ENCODE measurements around the gene ZNF566.
A peak's percentile ranks its signal among the peaks of the same experiment; 100 is the strongest.

Gene ZNF566

DNA sequence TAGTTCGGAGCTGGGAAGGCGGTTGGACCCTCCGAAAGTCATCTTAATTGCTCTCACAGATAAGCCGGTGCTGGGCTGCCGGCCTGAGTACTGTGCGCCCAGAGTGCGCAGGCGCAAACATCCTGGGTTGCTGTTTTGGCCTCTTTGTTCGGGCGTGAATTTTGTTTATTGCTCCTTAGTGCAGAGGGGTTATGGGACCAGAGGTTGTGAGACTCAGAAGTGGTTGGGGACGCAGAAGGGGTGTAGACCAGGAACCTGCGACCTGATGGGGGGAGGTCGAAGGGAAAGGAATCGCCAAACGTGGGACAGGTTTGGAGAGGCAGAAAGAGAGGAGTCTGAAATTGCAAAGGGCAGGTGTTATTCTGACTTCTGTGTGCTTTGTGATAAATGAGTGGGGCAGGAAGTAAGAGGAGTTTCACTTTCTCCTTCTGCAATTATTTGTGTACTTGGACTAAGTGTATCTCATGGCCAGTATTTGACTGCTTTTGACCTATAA, 607 bp upstream of the ZNF566 start:
- Histone ChIP-seq H3K4me3 (ENCODE audit: control insufficient read depth in 1 of 7, extremely low read depth in 1 of 7, insufficient read depth in 4 of 7, low read depth in 2 of 7, low read length in 6 of 7) (peak overlapping the region; percentile 70 to 98 (median 86)), H3K36me3 (ENCODE audit: control insufficient read depth in 4 of 4, insufficient read depth in 4 of 4, low read length in 3 of 4) (peaks cover 0 to 12% (median 2%) of the 10 kb centered on the region in 4 experiments), H3K9me3 (ENCODE audit: control extremely low read depth in 1 of 5, control insufficient read depth in 4 of 5, insufficient read depth in 2 of 5, low read depth in 1 of 5, low read length in 4 of 5) (peaks cover 0 to 29% (median 12%) of the 10 kb centered on the region in 5 experiments), H3K4me1 (ENCODE audit: control extremely low read depth in 1 of 4, control insufficient read depth in 4 of 4, insufficient read depth in 4 of 4, low read length in 3 of 4) (peaks cover 2 to 19% (median 13%) of the 10 kb centered on the region in 4 experiments), H3K27ac (ENCODE audit: insufficient read depth in 1 of 2, low read depth in 1 of 2, low read length in 2 of 2, poor library complexity in 1 of 2, severe bottlenecking in 2 of 2) (peak overlapping the region; percentile 92 to 97), H3K27me3 (replicated peaks in 2 of 5; ENCODE audit: control insufficient read depth in 4 of 5, insufficient read depth in 5 of 5, low read length in 4 of 5) (no peaks in the 10 kb centered on the region)
- DNase-seq, result peak; percentile 95 to 98 (median 97)
- ChIA-PET CTCF (interaction anchor here (1.0 kb wide), 1 partner anchor 83 kb away, joined by 3 read pairs; the partner anchor contains the start of gene ZNF529), POLR2A (interaction anchor here (0.6 kb wide), 1 partner anchor 356 kb away, joined by 4 read pairs; no protein-coding TSS in a partner anchor)
- 1% methylated on average over 10 of the region's 15 CpGs for WGBS (ENCODE audit: insufficient coverage)

DNA sequence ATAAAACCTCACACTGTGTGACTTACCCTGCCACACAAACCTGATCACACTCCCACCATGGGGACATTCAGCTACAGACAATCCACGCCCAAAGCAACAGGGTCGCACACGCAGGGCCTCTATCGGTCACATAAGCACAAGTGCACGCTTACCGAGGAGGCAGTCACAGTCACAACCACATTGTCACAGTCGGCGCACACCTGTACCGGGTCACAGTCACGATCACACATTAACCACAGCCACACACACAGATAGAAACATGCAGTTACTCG, 579 bp downstream of the ZNF566 start:
- peak; percentile 38 to 78 (median 68) for DNase-seq
- Histone ChIP-seq H3K27ac (ENCODE audit: insufficient read depth in 1 of 2, low read depth in 1 of 2, low read length in 2 of 2, poor library complexity in 1 of 2, severe bottlenecking in 2 of 2) (peak overlapping the region; percentile 92 to 97), H3K4me3 (ENCODE audit: control insufficient read depth in 1 of 7, extremely low read depth in 1 of 7, insufficient read depth in 4 of 7, low read depth in 2 of 7, low read length in 6 of 7) (peak overlapping the region; percentile 70 to 98 (median 86)), H3K36me3 (ENCODE audit: control insufficient read depth in 4 of 4, insufficient read depth in 4 of 4, low read length in 3 of 4) (peaks cover 0 to 17% (median 2%) of the 10 kb centered on the region in 4 experiments), H3K4me1 (ENCODE audit: control extremely low read depth in 1 of 4, control insufficient read depth in 4 of 4, insufficient read depth in 4 of 4, low read length in 3 of 4) (peaks cover 2 to 19% (median 13%) of the 10 kb centered on the region in 4 experiments), H3K9me3 (ENCODE audit: control extremely low read depth in 1 of 5, control insufficient read depth in 4 of 5, insufficient read depth in 2 of 5, low read depth in 1 of 5, low read length in 4 of 5) (peaks cover 1 to 31% (median 19%) of the 10 kb centered on the region in 5 experiments), H3K27me3 (replicated peaks in 2 of 5; ENCODE audit: control insufficient read depth in 4 of 5, insufficient read depth in 5 of 5, low read length in 4 of 5) (no peaks in the 10 kb centered on the region)
- ChIA-PET POLR2A (interaction anchor here (1.1 kb wide), 1 partner anchor 85 kb away, joined by 3 read pairs; the partner anchor contains the start of gene ZNF529), CTCF (interaction anchor here (1.0 to 1.2 kb wide), 2 partner anchors 10 to 85 kb away, joined by 3 read pairs; partner anchors contain the start of gene ZNF529)
- WGBS (ENCODE audit: insufficient coverage), result 0% methylated on average over 3 of the region's 11 CpGs

DNA sequence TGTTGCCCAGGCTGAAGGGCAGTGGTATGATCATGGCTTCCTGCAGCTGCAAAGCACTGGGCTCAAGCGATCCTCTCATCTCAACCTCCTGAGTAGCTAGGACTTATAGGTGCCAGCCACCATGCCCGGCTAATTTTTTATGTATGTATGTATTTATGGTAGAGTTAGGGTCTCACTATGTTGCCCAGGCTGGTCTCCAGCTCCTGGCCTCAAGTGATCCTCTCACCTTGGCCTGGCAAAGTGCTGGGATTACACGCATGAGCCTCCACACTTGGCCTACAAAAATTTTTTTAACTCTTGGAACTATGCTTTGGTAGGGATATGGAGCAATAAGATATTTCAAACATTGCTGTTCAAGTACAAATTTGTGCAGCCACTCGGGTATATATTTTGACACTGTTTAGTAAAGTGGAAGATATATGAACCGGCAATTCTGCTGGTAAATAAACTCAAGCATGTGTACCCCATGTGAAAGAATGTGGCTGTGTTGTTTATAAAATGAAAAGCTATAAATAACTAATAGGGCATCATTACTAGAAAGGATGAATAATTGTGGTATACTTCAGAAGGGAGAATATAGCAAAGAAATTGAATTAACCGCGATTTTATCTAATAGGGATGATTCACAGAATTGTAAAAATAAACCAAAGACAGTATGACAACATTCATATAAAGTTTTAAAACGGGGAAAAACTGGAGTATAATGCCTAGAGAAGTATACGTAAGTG, 1.1 kb downstream of the ZNF566 start:
- Histone ChIP-seq H3K9me3 (ENCODE audit: control extremely low read depth in 1 of 5, control insufficient read depth in 4 of 5, insufficient read depth in 2 of 5, low read depth in 1 of 5, low read length in 4 of 5) (peaks cover 1 to 33% (median 19%) of the 10 kb centered on the region in 5 experiments), H3K4me1 (ENCODE audit: control extremely low read depth in 1 of 4, control insufficient read depth in 4 of 4, insufficient read depth in 4 of 4, low read length in 3 of 4) (peaks cover 2 to 19% (median 13%) of the 10 kb centered on the region in 4 experiments), H3K4me3 (ENCODE audit: control insufficient read depth in 1 of 7, extremely low read depth in 1 of 7, insufficient read depth in 4 of 7, low read depth in 2 of 7, low read length in 6 of 7) (peak overlapping the region; percentile 70 to 98 (median 86)), H3K27ac (ENCODE audit: insufficient read depth in 1 of 2, low read depth in 1 of 2, low read length in 2 of 2, poor library complexity in 1 of 2, severe bottlenecking in 2 of 2) (peak overlapping the region; percentile 92 to 97), H3K27me3 (replicated peaks in 2 of 5; ENCODE audit: control insufficient read depth in 4 of 5, insufficient read depth in 5 of 5, low read length in 4 of 5) (no peaks in the 10 kb centered on the region), H3K36me3 (ENCODE audit: control insufficient read depth in 4 of 4, insufficient read depth in 4 of 4, low read length in 3 of 4) (peaks cover 0 to 17% (median 2%) of the 10 kb centered on the region in 4 experiments)
- WGBS (ENCODE audit: insufficient coverage), result 100% methylated on average over 3 of the region's 9 CpGs
- ChIA-PET POLR2A (interaction anchor here (1.1 kb wide), 1 partner anchor 85 kb away, joined by 3 read pairs; the partner anchor contains the start of gene ZNF529), CTCF (interaction anchor here (1.2 kb wide), 1 partner anchor 9 kb away, joined by 3 read pairs; no protein-coding TSS in a partner anchor)
- DNase-seq, result no peak

DNA sequence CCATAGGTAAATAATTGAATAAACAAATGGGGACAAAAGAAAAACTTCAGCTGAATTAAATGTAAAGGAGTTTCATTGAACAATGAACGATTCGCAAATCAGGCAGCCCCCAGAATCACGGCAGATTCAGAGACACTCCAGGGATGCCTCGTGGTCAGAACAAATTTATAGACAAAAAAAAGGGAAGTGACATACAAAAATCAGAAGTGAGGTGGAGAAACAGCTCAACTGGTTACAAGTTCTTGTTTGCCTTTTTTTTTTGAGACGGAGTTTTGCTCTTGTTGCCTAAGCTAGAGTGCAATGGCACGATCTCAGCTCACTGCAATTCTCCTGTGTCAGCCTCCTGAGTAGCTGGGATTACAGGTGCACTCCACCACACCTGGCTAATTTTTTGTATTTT, 5.7 kb downstream of the ZNF566 start:
- ChIA-PET POLR2A (no interaction called here), CTCF (no interaction called here)
- Histone ChIP-seq H3K9me3 (ENCODE audit: control extremely low read depth in 1 of 5, control insufficient read depth in 4 of 5, insufficient read depth in 2 of 5, low read depth in 1 of 5, low read length in 4 of 5) (peaks cover 11 to 61% (median 30%) of the 10 kb centered on the region in 5 experiments), H3K4me3 (ENCODE audit: control insufficient read depth in 1 of 7, extremely low read depth in 1 of 7, insufficient read depth in 4 of 7, low read depth in 2 of 7, low read length in 6 of 7) (no peak overlapping the region), H3K4me1 (ENCODE audit: control extremely low read depth in 1 of 4, control insufficient read depth in 4 of 4, insufficient read depth in 4 of 4, low read length in 3 of 4) (peaks cover 0 to 9% (median 3%) of the 10 kb centered on the region in 4 experiments), H3K27me3 (replicated peaks in 2 of 5; ENCODE audit: control insufficient read depth in 4 of 5, insufficient read depth in 5 of 5, low read length in 4 of 5) (no peaks in the 10 kb centered on the region), H3K27ac (ENCODE audit: insufficient read depth in 1 of 2, low read depth in 1 of 2, low read length in 2 of 2, poor library complexity in 1 of 2, severe bottlenecking in 2 of 2) (no peak overlapping the region), H3K36me3 (ENCODE audit: control insufficient read depth in 4 of 4, insufficient read depth in 4 of 4, low read length in 3 of 4) (peaks cover 8 to 47% (median 10%) of the 10 kb centered on the region in 4 experiments)
- 94% methylated on average over 6 of the region's 6 CpGs for WGBS (ENCODE audit: insufficient coverage)
- peak in 1 of 3 donors; percentile 29 for DNase-seq

DNA sequence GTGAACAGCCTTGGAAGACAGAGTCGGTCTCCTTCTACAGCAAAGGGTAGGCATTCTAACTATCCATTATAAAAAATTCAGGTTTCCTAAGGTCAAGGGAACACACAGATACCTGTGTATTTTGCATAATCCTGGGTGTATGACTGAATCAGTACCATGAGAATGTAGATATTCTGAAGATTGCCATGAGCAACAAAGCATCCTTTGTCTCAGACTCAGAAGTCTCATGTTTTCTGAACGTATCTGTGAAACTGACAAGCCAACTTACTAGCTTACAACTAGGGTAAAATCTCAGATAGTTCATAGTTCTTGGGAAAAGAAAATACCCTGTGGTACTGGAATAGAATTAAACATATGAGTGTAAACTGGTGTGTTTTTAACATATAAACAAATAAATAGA, 6.5 kb downstream of the ZNF566 start:
- Histone ChIP-seq H3K4me3 (ENCODE audit: control insufficient read depth in 1 of 7, extremely low read depth in 1 of 7, insufficient read depth in 4 of 7, low read depth in 2 of 7, low read length in 6 of 7) (no peak overlapping the region), H3K27ac (ENCODE audit: insufficient read depth in 1 of 2, low read depth in 1 of 2, low read length in 2 of 2, poor library complexity in 1 of 2, severe bottlenecking in 2 of 2) (no peak overlapping the region), H3K36me3 (ENCODE audit: control insufficient read depth in 4 of 4, insufficient read depth in 4 of 4, low read length in 3 of 4) (peaks cover 8 to 55% (median 13%) of the 10 kb centered on the region in 4 experiments), H3K9me3 (ENCODE audit: control extremely low read depth in 1 of 5, control insufficient read depth in 4 of 5, insufficient read depth in 2 of 5, low read depth in 1 of 5, low read length in 4 of 5) (peaks cover 13 to 68% (median 32%) of the 10 kb centered on the region in 5 experiments), H3K27me3 (replicated peaks in 2 of 5; ENCODE audit: control insufficient read depth in 4 of 5, insufficient read depth in 5 of 5, low read length in 4 of 5) (no peaks in the 10 kb centered on the region), H3K4me1 (ENCODE audit: control extremely low read depth in 1 of 4, control insufficient read depth in 4 of 4, insufficient read depth in 4 of 4, low read length in 3 of 4) (peaks cover 0 to under 1% (median 0%) of the 10 kb centered on the region in 4 experiments)
- WGBS (ENCODE audit: insufficient coverage), result no CpG with 5 or more reads among the region's 2 CpGs
- CTCF ChIA-PET, result no interaction called here
- no peak for DNase-seq
- POLR2A ChIA-PET, result no interaction called here

DNA sequence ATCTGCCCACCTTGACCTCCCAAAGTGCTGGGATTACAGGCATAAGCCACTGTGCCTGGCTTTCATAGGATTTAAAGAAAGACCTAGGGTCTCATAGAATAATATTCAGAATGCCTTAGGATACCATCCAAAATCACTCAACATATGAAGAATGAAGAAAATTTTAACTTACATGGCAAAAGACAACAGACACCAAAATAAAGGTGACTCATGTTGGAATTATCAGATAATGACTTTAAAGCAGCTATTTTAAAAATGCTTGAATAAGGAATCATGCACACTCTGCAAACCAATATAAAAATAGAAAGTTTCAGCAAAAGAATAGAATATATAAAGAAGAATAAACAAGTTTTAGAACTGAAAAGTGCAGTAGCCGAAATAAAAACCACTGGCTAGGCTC, 29.3 kb downstream of the ZNF566 start:
- ChIA-PET CTCF (no interaction called here), POLR2A (no interaction called here)
- H3K4me1 ChIP-seq (ENCODE audit: control extremely low read depth in 1 of 4, control insufficient read depth in 4 of 4, insufficient read depth in 4 of 4, low read length in 3 of 4), result no peaks in the 10 kb centered on the region
- no peak overlapping the region for H3K27ac ChIP-seq (ENCODE audit: insufficient read depth in 1 of 2, low read depth in 1 of 2, low read length in 2 of 2, poor library complexity in 1 of 2, severe bottlenecking in 2 of 2)
- H3K27me3 ChIP-seq (replicated peaks in 2 of 5; ENCODE audit: control insufficient read depth in 4 of 5, insufficient read depth in 5 of 5, low read length in 4 of 5), result no peaks in the 10 kb centered on the region
- no peak for DNase-seq
- H3K36me3 ChIP-seq (ENCODE audit: control insufficient read depth in 4 of 4, insufficient read depth in 4 of 4, low read length in 3 of 4), result peaks cover 3 to 59% (median 11%) of the 10 kb centered on the region in 4 experiments
- no peak overlapping the region for H3K4me3 ChIP-seq (ENCODE audit: control insufficient read depth in 1 of 7, extremely low read depth in 1 of 7, insufficient read depth in 4 of 7, low read depth in 2 of 7, low read length in 6 of 7)
- H3K9me3 ChIP-seq (ENCODE audit: control extremely low read depth in 1 of 5, control insufficient read depth in 4 of 5, insufficient read depth in 2 of 5, low read depth in 1 of 5, low read length in 4 of 5), result peaks cover 11 to 55% (median 21%) of the 10 kb centered on the region in 5 experiments
- 100% methylated on average over 1 of the region's 1 CpG for WGBS (ENCODE audit: insufficient coverage)

DNA sequence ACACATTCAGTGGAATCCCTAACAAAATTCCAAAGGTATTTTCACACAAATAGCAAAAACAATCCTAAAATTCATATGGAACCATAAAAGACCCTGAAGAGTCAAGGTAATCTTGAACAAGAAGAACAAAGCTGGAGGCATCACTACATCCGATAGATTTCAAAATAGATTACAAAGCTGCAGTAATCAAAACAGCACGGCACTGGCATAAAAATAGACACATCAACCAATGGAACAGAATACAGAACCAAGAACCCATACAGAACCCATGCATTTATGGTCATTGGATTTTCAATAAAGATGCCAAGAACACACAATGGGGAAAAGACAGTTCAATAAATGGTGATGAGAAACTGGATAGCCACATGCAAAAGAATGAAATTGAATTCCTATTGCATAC, 32.5 kb downstream of the ZNF566 start:
- POLR2A ChIA-PET, result no interaction called here
- H3K36me3 ChIP-seq (ENCODE audit: control insufficient read depth in 4 of 4, insufficient read depth in 4 of 4, low read length in 3 of 4), result peaks cover 0 to 72% (median 5%) of the 10 kb centered on the region in 4 experiments
- no peak for DNase-seq
- H3K27ac ChIP-seq (ENCODE audit: insufficient read depth in 1 of 2, low read depth in 1 of 2, low read length in 2 of 2, poor library complexity in 1 of 2, severe bottlenecking in 2 of 2), result no peak overlapping the region
- WGBS (ENCODE audit: insufficient coverage), result no CpG with 5 or more reads among the region's 2 CpGs
- no peaks in the 10 kb centered on the region for H3K4me1 ChIP-seq (ENCODE audit: control extremely low read depth in 1 of 4, control insufficient read depth in 4 of 4, insufficient read depth in 4 of 4, low read length in 3 of 4)
- H3K4me3 ChIP-seq (ENCODE audit: control insufficient read depth in 1 of 7, extremely low read depth in 1 of 7, insufficient read depth in 4 of 7, low read depth in 2 of 7, low read length in 6 of 7), result no peak overlapping the region
- CTCF ChIA-PET, result no interaction called here
- no peaks in the 10 kb centered on the region for H3K27me3 ChIP-seq (replicated peaks in 2 of 5; ENCODE audit: control insufficient read depth in 4 of 5, insufficient read depth in 5 of 5, low read length in 4 of 5)
- peaks cover 15 to 65% (median 27%) of the 10 kb centered on the region in 5 experiments for H3K9me3 ChIP-seq (ENCODE audit: control extremely low read depth in 1 of 5, control insufficient read depth in 4 of 5, insufficient read depth in 2 of 5, low read depth in 1 of 5, low read length in 4 of 5)

All from common myeloid progenitor, CD34-positive (primary cell).